ENCODE measurements around the gene STK10. TPM values are rescaled to one million over a fixed set of nuclear protein-coding genes. Genes with fewer than 3 reads are reported as not detected.

STK10 gene
- polyA plus RNA-seq, 2 of the 4 experiments (the other 2 are of a cell fraction): 4.3 to 13.1 TPM

DNA sequence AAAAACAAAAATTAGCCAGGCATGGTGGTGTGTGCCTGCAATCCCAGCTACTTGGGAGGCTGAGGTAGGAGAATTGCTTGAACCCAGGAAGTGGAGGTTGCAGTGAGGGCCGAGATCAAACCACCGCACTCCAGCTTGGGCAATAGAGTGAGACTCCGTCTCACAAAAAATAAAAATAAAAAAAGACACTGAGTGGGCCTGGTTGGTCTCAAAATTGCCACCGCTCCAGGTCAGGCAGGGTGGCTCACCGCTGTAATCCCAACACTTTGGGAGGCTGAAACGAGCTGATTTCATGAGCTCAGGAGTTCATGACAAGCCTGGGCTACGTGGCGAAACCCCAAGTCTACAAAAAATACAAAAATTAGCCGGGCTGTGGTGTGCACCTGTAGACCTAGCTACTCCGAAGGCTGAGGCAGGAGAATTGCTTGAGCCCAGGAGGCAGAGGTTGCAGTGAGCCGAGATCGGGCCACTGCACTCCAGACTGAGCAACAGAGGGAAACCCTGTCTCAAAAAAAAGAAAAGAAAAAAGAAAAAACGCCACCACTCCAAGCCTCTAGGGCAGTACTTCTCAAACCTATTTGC is 1.8 kb downstream of the STK10 start:
- POLR2A ChIA-PET: interaction anchor here (0.7 to 1.6 kb wide), 3 partner anchors 13 to 180 kb away, joined by 3 to 9 read pairs (median 3); partner anchors contain the start of genes FBXW11 and UBTD2
- Histone ChIP-seq H3K9me3 (no peaks in the 10 kb centered on the region), H3K4me2 (peak overlapping the region; percentile 95), H3K4me3 (no peak overlapping the region), H3K27ac (peak overlapping the region in 1 of 2 experiments; percentile 88; a peak in 3 of 6 replicates), H3K4me1 (peaks cover 8% of the 10 kb centered on the region)
- no peak for DNase-seq (ENCODE audit: low read depth in 1 of 2, low spot score in 1 of 2)
- TF ChIP-seq ESRRA (IDR thresholded peaks at IDR 0.05; ENCODE audit: borderline replicate concordance, low read length) (no peak), POLR2A (IDR thresholded peaks at IDR 0.05; ENCODE audit: low read length) (no peak)
- no peak for FAIRE-seq
- ATAC-seq: no peak
- CTCF ChIA-PET: interaction anchor here (1.1 to 8.0 kb wide), 5 partner anchors 10 to 275 kb away, joined by 3 to 93 read pairs (median 6); no protein-coding TSS in a partner anchor
- WGBS (ENCODE audit: missing lambda C conversion rate): 88% methylated on average over 13 of the region's 13 CpGs

GRCh38 chr5:172185096-172185461 is 2.9 kb downstream of the STK10 start:
- no peak overlapping the region for H3K4me3 ChIP-seq
- no peak overlapping the region for H3K4me2 ChIP-seq
- 91% methylated on average over 10 of the region's 10 CpGs for WGBS (ENCODE audit: missing lambda C conversion rate)
- CTCF ChIA-PET: interaction anchor here (0.6 to 8.0 kb wide), 4 partner anchors 9 to 327 kb away, joined by 3 to 93 read pairs (median 5); no protein-coding TSS in a partner anchor
- TF ChIP-seq PHF8 (IDR thresholded peaks at IDR 0.05; ENCODE audit: borderline replicate concordance, low read depth) (no peak), NR3C1 (IDR thresholded peaks at IDR 0.05) (no peak), SMC3 (IDR thresholded peaks at IDR 0.05) (no peak), HMGXB4 (CRISPR knock-in tag; IDR thresholded peaks at IDR 0.05; ENCODE audit: borderline replicate concordance) (no peak), JUNB (IDR thresholded peaks at IDR 0.05) (no peak)
- no peak for ATAC-seq
- no peaks in the 10 kb centered on the region for H3K9me3 ChIP-seq
- no peak for DNase-seq (ENCODE audit: low read depth in 1 of 2, low spot score in 1 of 2)
- H3K27ac ChIP-seq: no peak overlapping the region
- POLR2A ChIA-PET: no interaction called here
- peaks cover 8% of the 10 kb centered on the region for H3K4me1 ChIP-seq
- no peak for FAIRE-seq

- 87% methylated on average over 4 of the region's 4 CpGs for WGBS (ENCODE audit: missing lambda C conversion rate)
- no peak overlapping the region for H3K4me3 ChIP-seq
- H3K9me3 ChIP-seq: no peaks in the 10 kb centered on the region
- POLR2A ChIA-PET: no interaction called here
- TF ChIP-seq EHMT2 (IDR thresholded peaks at IDR 0.05; ENCODE audit: low read depth) (no peak), ELK1 (IDR thresholded peaks at IDR 0.05; ENCODE audit: low read depth, low read length) (no peak), MAZ (IDR thresholded peaks at IDR 0.05; ENCODE audit: borderline replicate concordance, low read depth, low read length) (no peak), FOSB (CRISPR knock-in tag; IDR thresholded peaks at IDR 0.05) (no peak), MAFK (IDR thresholded peaks at IDR 0.05; ENCODE audit: partially characterized antibody) (no peak), HES2 (IDR thresholded peaks at IDR 0.05) (no peak)
- TF ChIP-seq, protein P1, sequence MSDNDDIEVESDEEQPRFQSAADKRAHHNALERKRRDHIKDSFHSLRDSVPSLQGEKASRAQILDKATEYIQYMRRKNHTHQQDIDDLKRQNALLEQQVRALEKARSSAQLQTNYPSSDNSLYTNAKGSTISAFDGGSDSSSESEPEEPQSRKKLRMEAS (IDR thresholded peaks at IDR 0.05): no peak
- CTCF ChIA-PET: interaction anchor here (1.3 to 8.0 kb wide), 3 partner anchors 30 to 125 kb away, joined by 3 to 93 read pairs (median 3); no protein-coding TSS in a partner anchor
- DNase-seq (ENCODE audit: low read depth in 1 of 2, low spot score in 1 of 2) (no peak), ATAC-seq (no peak), FAIRE-seq (no peak)
- no peak overlapping the region for H3K4me2 ChIP-seq
- H3K4me1 ChIP-seq: peaks cover 8% of the 10 kb centered on the region
- H3K27ac ChIP-seq: no peak overlapping the region
Observed at GRCh38 chr5:172183881-172184280, 4.1 kb downstream of the STK10 start.

DNA sequence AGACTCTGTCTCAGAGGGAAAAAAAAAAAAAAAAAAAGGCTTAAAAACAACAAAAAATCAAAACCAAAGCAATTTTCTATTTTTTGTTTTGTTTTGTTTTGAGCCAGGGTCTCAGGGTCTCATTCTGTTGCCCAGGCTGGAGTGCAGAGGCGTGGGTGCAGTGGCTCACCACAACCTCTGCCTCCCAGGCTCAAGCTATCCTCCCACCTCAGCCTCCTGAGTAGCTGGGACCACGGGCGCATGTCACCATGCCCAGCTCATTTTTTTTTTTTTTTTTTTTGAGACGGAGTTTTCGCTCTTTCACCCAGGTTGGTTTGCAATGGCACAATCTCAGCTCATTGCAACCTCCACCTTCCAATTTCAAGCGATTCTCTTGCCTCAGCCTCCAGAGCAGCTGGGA is 5.7 kb downstream of the STK10 start:
- Histone ChIP-seq H3K9me3 (no peaks in the 10 kb centered on the region), H3K4me3 (no peak overlapping the region), H3K4me1 (peaks cover 8% of the 10 kb centered on the region), H3K4me2 (no peak overlapping the region), H3K27ac (no peak overlapping the region)
- WGBS (ENCODE audit: missing lambda C conversion rate): 86% methylated on average over 6 of the region's 6 CpGs
- DNase-seq (ENCODE audit: low read depth in 1 of 2, low spot score in 1 of 2) (no peak), FAIRE-seq (no peak), ATAC-seq (no peak)
- ChIA-PET CTCF (interaction anchor here (1.2 to 1.4 kb wide), 2 partner anchors 8 to 10 kb away, joined by 3 to 4 read pairs; no protein-coding TSS in a partner anchor), POLR2A (no interaction called here)
- TF ChIP-seq CTCF (IDR thresholded peaks at IDR 0.05) (no peak), PHF8 (IDR thresholded peaks at IDR 0.05; ENCODE audit: borderline replicate concordance, low read depth) (no peak), RARB (CRISPR knock-in tag; IDR thresholded peaks at IDR 0.05) (no peak), SREBF2 (IDR thresholded peaks at IDR 0.05) (no peak), POLR2A (IDR thresholded peaks at IDR 0.05; ENCODE audit: low read length) (no peak), ZSCAN20 (CRISPR knock-in tag; IDR thresholded peaks at IDR 0.05) (no peak), BCL3 (IDR thresholded peaks at IDR 0.05) (no peak), FOXS1 (CRISPR knock-in tag; IDR thresholded peaks at IDR 0.05) (no peak)
- TF ChIP-seq, protein P2, sequence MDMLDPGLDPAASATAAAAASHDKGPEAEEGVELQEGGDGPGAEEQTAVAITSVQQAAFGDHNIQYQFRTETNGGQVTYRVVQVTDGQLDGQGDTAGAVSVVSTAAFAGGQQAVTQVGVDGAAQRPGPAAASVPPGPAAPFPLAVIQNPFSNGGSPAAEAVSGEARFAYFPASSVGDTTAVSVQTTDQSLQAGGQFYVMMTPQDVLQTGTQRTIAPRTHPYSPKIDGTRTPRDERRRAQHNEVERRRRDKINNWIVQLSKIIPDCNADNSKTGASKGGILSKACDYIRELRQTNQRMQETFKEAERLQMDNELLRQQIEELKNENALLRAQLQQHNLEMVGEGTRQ (IDR thresholded peaks at IDR 0.05): no peak
